ENCODE data around the gene TDP2. TPM values are rescaled to one million over a fixed set of nuclear protein-coding genes. Genes with fewer than 3 reads are reported as not detected.
A peak's percentile ranks its signal among the peaks of the same experiment; 100 is the strongest.

TDP2 gene
- total RNA-seq, 1 experiment from 2014 or later: 30.2 TPM

DNA sequence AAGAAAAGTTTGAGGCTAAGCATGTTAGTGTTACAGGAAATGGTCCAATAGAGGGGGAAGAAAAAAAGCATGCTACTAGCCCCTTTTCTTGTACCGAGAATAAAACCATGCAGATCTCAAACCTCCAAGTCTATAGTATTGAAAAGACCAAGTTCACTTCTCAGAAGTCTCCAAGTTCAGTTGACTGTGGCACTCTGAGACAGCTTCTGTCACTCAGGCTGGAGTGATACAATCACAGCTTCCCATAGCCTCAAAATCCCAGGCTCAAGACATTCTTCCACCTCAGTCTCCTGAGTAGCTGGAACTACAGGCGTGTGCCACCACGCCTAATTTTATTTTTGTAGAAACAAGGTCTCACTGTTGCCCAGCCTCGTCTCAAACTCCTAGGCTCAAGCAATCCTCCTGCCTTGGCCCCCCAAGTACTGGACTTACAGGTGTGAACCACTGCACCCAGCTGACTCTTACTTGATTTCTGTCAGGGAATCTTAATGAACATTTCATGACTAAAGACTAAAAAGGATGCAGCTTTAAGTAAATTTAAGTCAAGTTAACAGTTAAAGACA is 36.1 kb upstream of the TDP2 start:
- ATAC-seq (no peak), DNase-seq (ENCODE audit: low read depth, low spot score) (no peak)
- Histone ChIP-seq H4K20me1 (ENCODE audit: insufficient read depth) (peaks cover 13% of the 10 kb centered on the region; the same call in 1 of the 2 replicates), H3K4me3 (replicated peaks in 1 of 2; ENCODE audit: low read depth in 1 of 2, low read length in 2 of 2) (no peak overlapping the region), H3K9me3 (ENCODE audit: control insufficient read depth in 1 of 2, insufficient read depth in 1 of 2, low read depth in 1 of 2, low read length in 2 of 2) (no peaks in the 10 kb centered on the region), H3K4me1 (ENCODE audit: control insufficient read depth in 1 of 2, insufficient read depth in 2 of 2, low read length in 2 of 2) (no peaks in the 10 kb centered on the region), H3K9ac (ENCODE audit: low read length) (no peak overlapping the region), H3K4me2 (ENCODE audit: low read length) (no peak overlapping the region), H3K9me2 (ENCODE audit: insufficient read depth) (no peaks in the 10 kb centered on the region), H2AFZ (ENCODE audit: low read depth, low read length, poor library complexity, severe bottlenecking) (no peak overlapping the region), H3K27me3 (ENCODE audit: insufficient read depth, low read length) (no peaks in the 10 kb centered on the region), H3K36me3 (ENCODE audit: control insufficient read depth in 1 of 2, insufficient read depth in 2 of 2, low read length in 2 of 2) (peaks cover 29 to 34% of the 10 kb centered on the region in 2 experiments), H3K27ac (ENCODE audit: low read depth, low read length) (no peak overlapping the region), H3K79me2 (ENCODE audit: insufficient read depth, low read length) (no peaks in the 10 kb centered on the region; the same call in 1 of the 2 replicates)
- BruUV-seq (replicated peaks): no TSS peak
- intact Hi-C loops (cut with micrococcal nuclease): loop anchor here (5.0 to 10.0 kb wide), 2 partner anchors 60 to 312 kb away; no protein-coding TSS in a partner anchor
- POLR2A ChIA-PET: no interaction called here
- CTCF ChIA-PET: interaction anchor here (1.0 kb wide), 1 partner anchor 122 kb away, joined by 3 read pairs; no protein-coding TSS in a partner anchor
- RAD21 ChIA-PET (ENCODE audit: low non-redundant PET in 1 of 2, low total read pairs in 2 of 2, uncharacterized antibody in 2 of 2, unreplicated experiment in 2 of 2): no interaction called here
- no peak for TF ChIP-seq YY1 (IDR thresholded peaks at IDR 0.05; ENCODE audit: extremely low read depth, insufficient replicate concordance, low read depth, low read length)
- TF ChIP-seq SRF (IDR thresholded peaks at IDR 0.05; ENCODE audit: low read depth): no peak
- peak; percentile 34 for TF ChIP-seq POLR2AphosphoS5 (IDR thresholded peaks at IDR 0.05; ENCODE audit: low read depth, low read length)
- no peak for TF ChIP-seq EZH2 (IDR thresholded peaks at IDR 0.05)

DNA sequence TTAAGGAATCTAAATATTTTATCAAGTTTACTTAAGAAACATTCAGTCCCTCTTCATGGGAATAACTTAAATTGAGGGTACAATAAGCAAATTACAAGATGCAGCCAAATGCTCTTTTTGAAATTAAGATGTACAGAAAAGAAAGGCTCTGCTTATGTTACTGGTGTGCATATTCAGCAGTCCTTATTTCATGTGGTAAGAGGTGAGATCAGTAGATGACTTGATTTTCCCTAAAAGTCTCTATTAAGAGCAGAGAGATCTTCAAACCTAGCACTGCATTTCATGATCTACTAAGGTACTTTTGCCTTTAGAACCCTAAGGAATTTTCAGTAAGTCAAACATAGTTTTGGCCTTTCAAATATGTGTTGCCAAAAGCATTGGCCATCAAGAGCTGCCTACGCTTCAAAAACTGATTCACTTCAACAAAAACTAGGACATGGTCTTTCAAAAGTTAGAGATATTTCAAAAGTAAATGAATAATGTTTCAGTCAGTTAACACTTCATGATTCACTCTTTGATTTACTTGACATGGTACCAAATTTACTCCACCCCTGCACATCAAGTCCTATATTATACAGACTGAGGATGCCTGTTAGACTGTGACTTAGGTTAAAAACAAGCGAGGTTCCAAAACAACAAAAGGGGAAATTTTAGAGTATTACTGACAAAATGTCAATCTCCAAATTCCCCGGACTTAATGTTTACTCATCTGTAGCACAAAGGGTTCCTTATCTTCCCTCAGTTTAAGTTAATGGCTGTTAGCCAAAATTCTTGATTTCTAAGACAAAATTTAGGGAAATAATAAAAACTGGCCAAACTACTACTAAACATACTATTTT is 33.0 kb upstream of the TDP2 start:
- no TSS peak for BruUV-seq (replicated peaks)
- Histone ChIP-seq H3K4me3 (replicated peaks in 1 of 2; ENCODE audit: low read depth in 1 of 2, low read length in 2 of 2) (no peak overlapping the region), H3K4me1 (ENCODE audit: control insufficient read depth in 1 of 2, insufficient read depth in 2 of 2, low read length in 2 of 2) (no peaks in the 10 kb centered on the region), H4K20me1 (ENCODE audit: insufficient read depth) (0 out of 2 replicates have a peak, but pooled peaks cover 2% of the 10 kb centered on the region), H3K27ac (ENCODE audit: low read depth, low read length) (no peak overlapping the region), H3K9me2 (ENCODE audit: insufficient read depth) (no peaks in the 10 kb centered on the region), H3K9me3 (ENCODE audit: control insufficient read depth in 1 of 2, insufficient read depth in 1 of 2, low read depth in 1 of 2, low read length in 2 of 2) (no peaks in the 10 kb centered on the region), H2AFZ (ENCODE audit: low read depth, low read length, poor library complexity, severe bottlenecking) (no peak overlapping the region), H3K27me3 (ENCODE audit: insufficient read depth, low read length) (no peaks in the 10 kb centered on the region), H3K36me3 (ENCODE audit: control insufficient read depth in 1 of 2, insufficient read depth in 2 of 2, low read length in 2 of 2) (peaks cover 5 to 8% of the 10 kb centered on the region in 2 experiments; a peak in 2 of 4 replicates), H3K79me2 (ENCODE audit: insufficient read depth, low read length) (no peaks in the 10 kb centered on the region), H3K4me2 (ENCODE audit: low read length) (no peak overlapping the region), H3K9ac (ENCODE audit: low read length) (no peak overlapping the region)
- ChIA-PET CTCF (interaction anchor here (1.9 kb wide), 1 partner anchor 119 kb away, joined by 4 read pairs; no protein-coding TSS in a partner anchor), POLR2A (no interaction called here), RAD21 (ENCODE audit: low non-redundant PET in 1 of 2, low total read pairs in 2 of 2, uncharacterized antibody in 2 of 2, unreplicated experiment in 2 of 2) (no interaction called here)
- no peak for ATAC-seq
- DNase-seq (ENCODE audit: low read depth, low spot score): no peak
- intact Hi-C loops (cut with micrococcal nuclease): loop anchor here (5.0 to 10.0 kb wide), 2 partner anchors 63 to 315 kb away; no protein-coding TSS in a partner anchor
- TF ChIP-seq, protein P1, sequence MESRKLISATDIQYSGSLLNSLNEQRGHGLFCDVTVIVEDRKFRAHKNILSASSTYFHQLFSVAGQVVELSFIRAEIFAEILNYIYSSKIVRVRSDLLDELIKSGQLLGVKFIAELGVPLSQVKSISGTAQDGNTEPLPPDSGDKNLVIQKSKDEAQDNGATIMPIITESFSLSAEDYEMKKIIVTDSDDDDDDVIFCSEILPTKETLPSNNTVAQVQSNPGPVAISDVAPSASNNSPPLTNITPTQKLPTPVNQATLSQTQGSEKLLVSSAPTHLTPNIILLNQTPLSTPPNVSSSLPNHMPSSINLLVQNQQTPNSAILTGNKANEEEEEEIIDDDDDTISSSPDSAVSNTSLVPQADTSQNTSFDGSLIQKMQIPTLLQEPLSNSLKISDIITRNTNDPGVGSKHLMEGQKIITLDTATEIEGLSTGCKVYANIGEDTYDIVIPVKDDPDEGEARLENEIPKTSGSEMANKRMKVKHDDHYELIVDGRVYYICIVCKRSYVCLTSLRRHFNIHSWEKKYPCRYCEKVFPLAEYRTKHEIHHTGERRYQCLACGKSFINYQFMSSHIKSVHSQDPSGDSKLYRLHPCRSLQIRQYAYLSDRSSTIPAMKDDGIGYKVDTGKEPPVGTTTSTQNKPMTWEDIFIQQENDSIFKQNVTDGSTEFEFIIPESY (IDR thresholded peaks at IDR 0.05; ENCODE audit: extremely low read depth, insufficient replicate concordance, low read length): no peak
- no peak for TF ChIP-seq FOSL1 (IDR thresholded peaks at IDR 0.05; ENCODE audit: low read depth)
- TF ChIP-seq SRF (IDR thresholded peaks at IDR 0.05; ENCODE audit: low read depth): no peak
- TF ChIP-seq MAX (IDR thresholded peaks at IDR 0.05): no peak
- TF ChIP-seq EZH2phosphoT487 (IDR thresholded peaks at IDR 0.05; ENCODE audit: borderline replicate concordance): no peak
- TF ChIP-seq YY1 (IDR thresholded peaks at IDR 0.05; ENCODE audit: extremely low read depth, insufficient replicate concordance, low read depth, low read length): no peak
- TF ChIP-seq EZH2 (IDR thresholded peaks at IDR 0.05): no peak
- no peak for TF ChIP-seq POLR2AphosphoS5 (IDR thresholded peaks at IDR 0.05; ENCODE audit: low read depth, low read length)
- TF ChIP-seq SIN3A (IDR thresholded peaks at IDR 0.05; ENCODE audit: low read depth): no peak
- no peak for TF ChIP-seq CEBPB (IDR thresholded peaks at IDR 0.05; ENCODE audit: low read depth)
- no peak for TF ChIP-seq REST (IDR thresholded peaks at IDR 0.05; ENCODE audit: low read depth)

Data from HCT116 (cell line).